Smooth muscle cell (in vitro differentiated cells): Measurements from ENCODE around the gene JAG1. TPM values are rescaled to one million over a fixed set of nuclear protein-coding genes. Genes with fewer than 3 reads are reported as not detected.

ENCODE experiments used
- DNase-seq: peaks from one replicate; lab custom pipeline; 2025; ENCODE audit not compliant: unreplicated experiment; lab: John Stamatoyannopoulos, UW
- H2AFZ ChIP-seq: fragments of 200-600 bp; sonication (generic); 2 replicates; pipeline ENCODE4 v1.6.0; 2016; ENCODE audit warnings: antibody characterized with exemption, low read depth, mild to moderate bottlenecking
- H3F3A ChIP-seq: fragments of 200-600 bp; sonication (generic); 2 replicates; pipeline ENCODE4 v1.6.0; 2017; ENCODE audit warnings: antibody characterized with exemption, low read depth
- H3K27ac ChIP-seq: fragments of 200-600 bp; sonication (generic); 2 replicates; pipeline ENCODE4 v1.5.1; 2016; ENCODE audit warnings: low read depth, mild to moderate bottlenecking
- H3K27me3 ChIP-seq: fragments of 200-600 bp; sonication (generic); 2 replicates; pipeline ENCODE4 v1.6.1; 2016; ENCODE audit warnings: low read depth, mild to moderate bottlenecking
- H3K36me3 ChIP-seq: fragments of 200-600 bp; sonication (generic); 2 replicates; pipeline ENCODE4 v1.5.1; 2016; ENCODE audit warnings: low read depth
- H3K4me1 ChIP-seq: fragments of 200-600 bp; sonication (generic); 2 replicates; pipeline ENCODE4 v1.5.1; 2016; ENCODE audit warnings: low read depth
- H3K4me2 ChIP-seq: fragments of 200-600 bp; sonication (generic); 2 replicates; pipeline ENCODE4 v1.6.0; 2016; ENCODE audit warnings: mild to moderate bottlenecking
- H3K4me3 ChIP-seq: fragments of 200-600 bp; sonication (generic); 2 replicates; pipeline ENCODE4 v1.5.1; 2016; ENCODE audit warnings: mild to moderate bottlenecking
- H3K79me2 ChIP-seq: fragments of 200-600 bp; sonication (generic); 2 replicates; pipeline ENCODE4 v1.6.0; 2016; ENCODE audit warnings: low read depth, mild to moderate bottlenecking
- H3K9ac ChIP-seq: fragments of 200-600 bp; sonication (generic); 2 replicates; pipeline ENCODE4 v1.6.0; 2016; ENCODE audit warnings: low read depth
- H3K9me3 ChIP-seq: fragments of 200-600 bp; sonication (generic); replicated peaks from 2 replicates; pipeline ENCODE4 v1.5.1; 2016; ENCODE audit warnings: low read depth
- H4K20me1 ChIP-seq: fragments of 200-600 bp; sonication (generic); 2 replicates; pipeline ENCODE4 v1.6.0; 2016; ENCODE audit warnings: low read depth
- CTCF ChIP-seq: fragments of 200-600 bp; sonication (generic); IDR thresholded peaks from 2 replicates; pipeline ENCODE4 v1.5.1; 2017; ENCODE audit warnings: borderline replicate concordance, mild to moderate bottlenecking, antibody characterized with exemption; ENCODE audit not compliant: insufficient read depth, poor library complexity, severe bottlenecking
- WGBS: methylation state at CpG from one replicate; pipeline ENCODE4 v1.1.7; 2016; ENCODE audit warnings: low lambda C conversion rate; 5-methylcytosine and 5-hydroxymethylcytosine counted together
- polyA plus RNA-seq: library from polyadenylated mRNA; unstranded; fragments of >200 nt; fragmentation: Nextera tagmentation; extraction: Ambion mirVana; gene quantifications from 2 replicates; pipeline ENCODE4 v1.2.1, GENCODE V29; 2016
- total RNA-seq: library from RNA; depleted of rRNA; stranded (reverse); fragments of >200 nt; gene quantifications from 2 replicates; pipeline ENCODE4 v1.2.3, GENCODE V29; 2014

Gene JAG1
- total and polyA plus RNA-seq, 2 experiments from 2014 or later: 45.0 to 126 TPM

- no peak for TF ChIP-seq CTCF
- WGBS: 66% methylated on average over 8 of the region's 8 CpGs
- peaks cover 98% of the 10 kb centered on the region for H4K20me1 ChIP-seq
- H3K27me3 ChIP-seq: no peaks in the 10 kb centered on the region
- no peak for DNase-seq
- no peaks in the 10 kb centered on the region for H3F3A ChIP-seq
- no peak overlapping the region for H2AFZ ChIP-seq
- H3K27ac ChIP-seq: peak overlapping the region; percentile 38
- peaks cover 84% of the 10 kb centered on the region for H3K79me2 ChIP-seq
- H3K4me1 ChIP-seq: peaks cover 60% of the 10 kb centered on the region
- no peaks in the 10 kb centered on the region for H3K9me3 ChIP-seq
- H3K9ac ChIP-seq: no peak overlapping the region
- H3K4me2 ChIP-seq: peak overlapping the region; percentile 32
- no peaks in the 10 kb centered on the region for H3K36me3 ChIP-seq
- H3K4me3 ChIP-seq: no peak overlapping the region
Measured at GRCh38 chr20:10663756-10664155, 10.0 kb downstream of the JAG1 start.

GRCh38 chr20:10662661-10663458, 10.9 kb downstream of the JAG1 start:
- no peaks in the 10 kb centered on the region for H3K27me3 ChIP-seq
- peaks cover 52% of the 10 kb centered on the region for H3K4me1 ChIP-seq
- H3K9me3 ChIP-seq: no peaks in the 10 kb centered on the region
- H3K36me3 ChIP-seq: no peaks in the 10 kb centered on the region
- H3K27ac ChIP-seq: peak overlapping the region; percentile 38
- TF ChIP-seq CTCF: no peak
- no peak for DNase-seq
- H2AFZ ChIP-seq: no peak overlapping the region
- H3K9ac ChIP-seq: no peak overlapping the region
- no peak overlapping the region for H3K4me3 ChIP-seq
- 91% methylated on average over 10 of the region's 10 CpGs for WGBS
- H4K20me1 ChIP-seq: peaks cover 94% of the 10 kb centered on the region
- H3K79me2 ChIP-seq: peaks cover 82% of the 10 kb centered on the region
- no peak overlapping the region for H3K4me2 ChIP-seq
- H3F3A ChIP-seq: no peaks in the 10 kb centered on the region

GRCh38 chr20:10662151-10662550, 11.6 kb downstream of the JAG1 start:
- Histone ChIP-seq H3K4me2 (no peak overlapping the region), H3K36me3 (no peaks in the 10 kb centered on the region), H4K20me1 (peaks cover 94% of the 10 kb centered on the region), H3K27me3 (no peaks in the 10 kb centered on the region), H2AFZ (no peak overlapping the region), H3K27ac (no peak overlapping the region), H3F3A (no peaks in the 10 kb centered on the region), H3K79me2 (peaks cover 82% of the 10 kb centered on the region), H3K9ac (no peak overlapping the region), H3K9me3 (no peaks in the 10 kb centered on the region), H3K4me3 (no peak overlapping the region), H3K4me1 (peaks cover 52% of the 10 kb centered on the region)
- DNase-seq: no peak
- no peak for TF ChIP-seq CTCF
- WGBS: 88% methylated on average over 5 of the region's 5 CpGs

GRCh38 chr20:10661261-10661660, 12.5 kb downstream of the JAG1 start:
- Histone ChIP-seq H3K27ac (peak overlapping the region; percentile 57), H2AFZ (no peak overlapping the region), H3F3A (peaks cover 5% of the 10 kb centered on the region), H3K9me3 (no peaks in the 10 kb centered on the region), H3K27me3 (no peaks in the 10 kb centered on the region), H3K4me1 (peaks cover 52% of the 10 kb centered on the region), H4K20me1 (peaks cover 94% of the 10 kb centered on the region), H3K4me3 (no peak overlapping the region), H3K9ac (no peak overlapping the region), H3K79me2 (peaks cover 77% of the 10 kb centered on the region), H3K36me3 (no peaks in the 10 kb centered on the region), H3K4me2 (peak overlapping the region; percentile 9)
- TF ChIP-seq CTCF: no peak
- 90% methylated on average over 4 of the region's 4 CpGs for WGBS
- no peak for DNase-seq
